Measurements from ENCODE around the gene ERBB2.

GRCh38 chr17:39744075-39744835, 44.4 kb downstream of the ERBB2 start:
- TF ChIP-seq POLR2AphosphoS5 (IDR thresholded peaks at IDR 0.05; ENCODE audit: borderline replicate concordance, low read depth, low read length): no peak
- TF ChIP-seq EZH2 (IDR thresholded peaks at IDR 0.05): no peak
